K562 (cell line): ENCODE data around the gene LRP2. TPM values are rescaled to one million over a fixed set of nuclear protein-coding genes. Genes with fewer than 3 reads are reported as not detected.
A peak's percentile ranks its signal among the peaks of the same experiment; 100 is the strongest.

Experiments
- BDP1 ChIP-seq: IDR thresholded peaks from 3 replicates; pipeline ENCODE4 v1.6.1; 2011; ENCODE audit not compliant: insufficient read length, insufficient read depth
- ELF4 ChIP-seq: fragments of 450-650 bp; formaldehyde crosslinking; IDR thresholded peaks from 2 replicates; pipeline ENCODE4 v1.4.0; 2022; ENCODE audit warnings: missing genetic modification characterization
- FOXP4 ChIP-seq: sonication (generic); formaldehyde crosslinking; IDR thresholded peaks from 2 replicates; pipeline ENCODE4 v1.8.0; 2022; ENCODE audit warnings: mild to moderate bottlenecking, missing genetic modification reagents, borderline replicate concordance
- GABPB1 ChIP-seq: sonication (generic); formaldehyde crosslinking; IDR thresholded peaks from 2 replicates; pipeline ENCODE4 v1.8.0; 2022; ENCODE audit warnings: mild to moderate bottlenecking, missing genetic modification reagents
- HNRNPLL ChIP-seq: fragments of 200-400 bp; formaldehyde crosslinking; IDR thresholded peaks from 2 replicates; pipeline ENCODE4 v1.6.1; 2017; ENCODE audit warnings: low read length, low read depth, mild to moderate bottlenecking; ENCODE audit not compliant: poor library complexity, severe bottlenecking
- MEF2D ChIP-seq: conservative IDR thresholded peaks from 2 replicates; pipeline ENCODE4 v1.6.1; 2016; ENCODE audit warnings: low read depth, missing genetic modification characterization, missing compliant biosample characterization
- PHF8 ChIP-seq: fragments of 200-600 bp; sonication (generic); IDR thresholded peaks from 2 replicates; pipeline ENCODE4 v1.6.1; 2012; ENCODE audit warnings: mixed run types, mild to moderate bottlenecking, inconsistent platforms, low read length, moderate library complexity, borderline replicate concordance
- PTTG1 ChIP-seq: fragments of 450-650 bp; IDR thresholded peaks from 2 replicates; pipeline ENCODE4 v1.6.1; 2016; ENCODE audit warnings: low read depth, mild to moderate bottlenecking, missing genetic modification characterization, missing compliant biosample characterization
- RFX7 ChIP-seq: fragments of 250-450 bp; sonication (Bioruptor Pico); IDR thresholded peaks from 2 replicates; pipeline ENCODE4 v1.5.1; 2021; ENCODE audit warnings: mild to moderate bottlenecking
- SIN3B ChIP-seq: fragments of 450-650 bp; IDR thresholded peaks from 2 replicates; pipeline ENCODE4 v1.6.1; 2017; ENCODE audit warnings: low read depth, mild to moderate bottlenecking, moderate library complexity
- TAF1 ChIP-seq: IDR thresholded peaks from 2 replicates; pipeline ENCODE4 v1.6.1; 2011; ENCODE audit warnings: mild to moderate bottlenecking, low read length, moderate library complexity; ENCODE audit not compliant: insufficient read depth, control insufficient read depth, severe bottlenecking; ENCODE audit errors: extremely low read depth
- ZBTB1 ChIP-seq: sonication (generic); formaldehyde crosslinking; IDR thresholded peaks from 2 replicates; pipeline ENCODE4 v1.8.1; 2023; ENCODE audit warnings: missing genetic modification reagents, low read depth, mild to moderate bottlenecking, borderline replicate concordance
- ZBTB8A ChIP-seq: fragments of 450-650 bp; IDR thresholded peaks from 2 replicates; pipeline ENCODE4 v1.6.1; 2018; ENCODE audit warnings: mild to moderate bottlenecking, moderate library complexity; ENCODE audit not compliant: partially characterized antibody
- ZFP30 ChIP-seq: fragments of 250-450 bp; sonication (Bioruptor Pico); IDR thresholded peaks from 2 replicates; pipeline ENCODE4 v1.8.0; 2022; ENCODE audit warnings: moderate library complexity, mild to moderate bottlenecking, inconsistent platforms, borderline replicate concordance
- ZNF121 ChIP-seq: sonication (generic); formaldehyde crosslinking; conservative IDR thresholded peaks from 2 replicates; pipeline ENCODE4 v1.8.0; 2022; ENCODE audit warnings: missing genetic modification reagents
- ZNF239 ChIP-seq: fragments of 250-450 bp; sonication (Bioruptor Pico); IDR thresholded peaks from 2 replicates; pipeline ENCODE4 v1.4.0; 2020; ENCODE audit warnings: mild to moderate bottlenecking
- ZNF24 ChIP-seq: fragments of 450-650 bp; IDR thresholded peaks from 2 replicates; pipeline ENCODE4 v1.6.1; 2016
- polyA plus RNA-seq, 8 experiments: library from polyadenylated mRNA; depleted of rRNA in 4 of 8; stranded (reverse) in 5 of 8; unstranded in 3 of 8; fragments of >200 nt; fragmentation: Nextera tagmentation in 2 of 8; fragmentation: Illumina TruSeq in 1 of 8; extraction: Ambion mirVana in 2 of 8; extraction: Trizol in 1 of 8; gene quantifications; 2 replicates each; pipeline versions ENCODE4 v1.2.1 to v1.2.3, GENCODE V29; 2011 to 2014; ENCODE audit warnings: inconsistent platforms in 1 of 8, missing spikeins in 1 of 8
- total RNA-seq, 7 experiments: library from RNA; depleted of rRNA in 6 of 7; stranded (reverse); fragments of >200 nt in 6 of 7; fragmentation: Illumina TruSeq in 2 of 7; extraction: Trizol in 2 of 7; gene quantifications; 2 replicates each; pipeline versions ENCODE4 v1.2.1 to v1.2.3, GENCODE V29; 2011 to 2021; ENCODE audit warnings: low replicate concordance in 1 of 7
- TF ChIP-seq, protein P1 (sequence below): fragments of 450-650 bp; formaldehyde crosslinking; IDR thresholded peaks from 2 replicates; pipeline ENCODE4 v1.4.0; 2020; ENCODE audit warnings: mild to moderate bottlenecking

The LRP2 gene
- total and polyA plus RNA-seq, 9 of the 15 experiments (the other 6 are each of a cell fraction or from before 2014, with no cell fraction given) = 0.04 to 0.18 (median 0.11) TPM; not detected in 1

DNA sequence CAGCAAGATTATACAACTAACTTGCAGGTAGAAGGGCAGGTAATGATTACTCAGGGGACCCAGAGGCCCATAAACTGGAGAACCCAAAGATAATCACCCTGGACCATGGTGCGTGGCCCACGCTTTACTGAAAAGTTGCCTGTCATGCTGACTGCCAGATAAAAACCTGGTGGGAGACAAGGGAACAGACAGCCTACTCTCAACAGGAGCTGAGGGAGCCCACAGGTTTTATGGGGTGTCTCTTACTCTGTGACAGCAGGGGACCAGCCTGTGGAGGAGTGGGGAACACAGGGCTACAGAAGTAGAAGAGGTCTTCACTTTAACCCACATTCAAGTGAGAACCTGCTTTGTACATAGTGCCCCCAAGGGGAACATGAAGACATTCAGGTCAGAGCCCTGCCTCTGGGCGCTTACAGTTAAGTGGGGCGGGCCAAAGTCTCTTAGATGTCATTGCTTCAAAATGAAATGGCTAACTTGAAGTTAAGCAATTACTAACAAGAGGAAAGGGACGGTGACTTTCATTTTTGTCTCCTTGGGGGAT lies 232.6 kb downstream of the LRP2 start (continued):
- TF ChIP-seq MEF2D (tag) = no peak
- no peak for TF ChIP-seq BDP1
- no peak for TF ChIP-seq HNRNPLL
- no peak for TF ChIP-seq ZBTB8A
- TF ChIP-seq RFX7 (CRISPR knock-in tag) = no peak
- TF ChIP-seq ZFP30 (CRISPR knock-in tag) = no peak
- no peak for TF ChIP-seq TAF1
- TF ChIP-seq, protein P1, sequence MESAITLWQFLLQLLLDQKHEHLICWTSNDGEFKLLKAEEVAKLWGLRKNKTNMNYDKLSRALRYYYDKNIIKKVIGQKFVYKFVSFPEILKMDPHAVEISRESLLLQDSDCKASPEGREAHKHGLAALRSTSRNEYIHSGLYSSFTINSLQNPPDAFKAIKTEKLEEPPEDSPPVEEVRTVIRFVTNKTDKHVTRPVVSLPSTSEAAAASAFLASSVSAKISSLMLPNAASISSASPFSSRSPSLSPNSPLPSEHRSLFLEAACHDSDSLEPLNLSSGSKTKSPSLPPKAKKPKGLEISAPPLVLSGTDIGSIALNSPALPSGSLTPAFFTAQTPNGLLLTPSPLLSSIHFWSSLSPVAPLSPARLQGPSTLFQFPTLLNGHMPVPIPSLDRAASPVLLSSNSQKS (CRISPR knock-in tag) = no peak
- no peak for TF ChIP-seq ZBTB1
- no peak for TF ChIP-seq ZNF239 (CRISPR knock-in tag)
- no peak for TF ChIP-seq GABPB1 (CRISPR knock-in tag)
- TF ChIP-seq ZNF24 = peak; percentile 41; the same call in 1 of the 2 replicates
- TF ChIP-seq PTTG1 (tag) = no peak
- TF ChIP-seq ZNF121 = no peak
- no peak for TF ChIP-seq FOXP4 (CRISPR knock-in tag)
- no peak; the same call in 1 of the 2 replicates for TF ChIP-seq PHF8
- no peak for TF ChIP-seq SIN3B
- no peak for TF ChIP-seq ELF4
